Transverse colon (tissue), 4 donors: ENCODE measurements around the gene SYNCRIP. TPM values are rescaled to one million over a fixed set of nuclear protein-coding genes. Genes with fewer than 3 reads are reported as not detected.

Experiments
- DNase-seq: peaks from one replicate; pipeline ENCODE4 v3.0.0-alpha.2; 2019
- H3K27ac ChIP-seq, 4 donors: fragments of 200-600 bp; sonication (generic); 2 replicates each; pipeline ENCODE4 v1.5.1; 2016 to 2018; ENCODE audit warnings: inconsistent platforms in 4 of 4
- H3K27me3 ChIP-seq: fragments of 200-600 bp; sonication (generic); 2 replicates; pipeline ENCODE4 v1.5.1; 2017; ENCODE audit warnings: inconsistent platforms
- H3K36me3 ChIP-seq, 4 donors: fragments of 200-600 bp; sonication (generic); 2 replicates each; pipeline ENCODE4 v1.5.1; 2017 to 2019; ENCODE audit warnings: inconsistent platforms in 4 of 4
- H3K4me1 ChIP-seq, 4 donors: fragments of 200-600 bp; sonication (generic); 2 replicates each; pipeline ENCODE4 v1.5.1; 2017 to 2020; ENCODE audit warnings: inconsistent platforms in 4 of 4
- H3K4me3 ChIP-seq, 4 donors: fragments of 200-600 bp; sonication (generic); 1 replicate in 1 of 4; 2 replicates in 3 of 4; pipeline versions ENCODE4 v1.5.1 to v1.6.1; 2017 to 2019; ENCODE audit warnings: inconsistent platforms in 4 of 4
- H3K9me3 ChIP-seq, 2 donors: fragments of 200-600 bp; sonication (generic); 2 replicates each; pipeline ENCODE4 v1.5.1; 2017 to 2019; ENCODE audit warnings: inconsistent platforms in 2 of 2
- CTCF ChIP-seq, 5 experiments: fragments of 200-600 bp in 3 of 5; fragments of 450-650 bp in 2 of 5; sonication (generic) in 3 of 5; IDR thresholded peaks; 1 replicate in 2 of 5; 2 replicates in 3 of 5; pipeline ENCODE4 v1.5.1; 2016 to 2017; ENCODE audit warnings: antibody characterized with exemption in 5 of 5, inconsistent platforms in 3 of 5, mild to moderate bottlenecking in 2 of 5, moderate library complexity in 1 of 5
- EP300 ChIP-seq: sonication (generic); formaldehyde crosslinking; IDR thresholded peaks from one replicate; pipeline ENCODE4 v1.6.1; 2017; ENCODE audit warnings: antibody characterized with exemption, low read depth
- POLR2A ChIP-seq: fragments of 450-650 bp; IDR thresholded peaks from one replicate; pipeline ENCODE4 v1.6.1; 2016; ENCODE audit warnings: antibody characterized with exemption, mild to moderate bottlenecking, moderate library complexity
- POLR2AphosphoS5 ChIP-seq, 3 donors: sonication (generic); formaldehyde crosslinking; IDR thresholded peaks; one replicate each; pipeline ENCODE4 v1.6.1; 2016; ENCODE audit warnings: antibody characterized with exemption in 3 of 3
- WGBS, 2 donors: methylation state at CpG; one replicate each; pipeline ENCODE4 v1.1.5; 2018; ENCODE audit warnings: low coverage in 1 of 2; 5-methylcytosine and 5-hydroxymethylcytosine counted together
- in situ Hi-C, 4 donors: fragments of 200-750 bp; cut with MboI; loops; one replicate each; pipeline versions ENCODE4 v1.15.0 to v1.15.1; 2017; ENCODE audit warnings: low sequenced_read_pairs in 3 of 4, low pct_ligation_motif_present in 1 of 4, low pct_unique_long_range_greater_than_20kb in 1 of 4
- intact Hi-C: fragments of 100-400 bp; cut with DNase I; formaldehyde crosslinking; loops from one replicate; pipeline ENCODE4 v1.15.1; 2023; ENCODE audit warnings: low total_unique reads
- total RNA-seq, 4 donors: library from RNA; depleted of rRNA; stranded (reverse); fragments of >200 nt; gene quantifications; one replicate each; pipeline ENCODE4 v1.1.0, GENCODE V29; 2016

SYNCRIP gene
- total RNA-seq, 4 donors from 2014 or later: 27.7 to 84.8 (median 41.9) TPM

- Histone ChIP-seq H3K27ac (no peak overlapping the region), H3K36me3 (no peaks in the 10 kb centered on the region), H3K27me3 (no peaks in the 10 kb centered on the region), H3K4me3 (no peak overlapping the region), H3K9me3 (peaks cover 0 to 5% of the 10 kb centered on the region in 2 donors), H3K4me1 (peaks cover 0 to 30% (median 12%) of the 10 kb centered on the region in 4 donors)
- intact Hi-C loops: no loop called here
- no peak for DNase-seq
- in situ Hi-C loops: no loop called here
- no peak for TF ChIP-seq EP300
- no peak for TF ChIP-seq POLR2A
- no peak for TF ChIP-seq POLR2AphosphoS5 (IDR thresholded peaks at IDR 0.05)
- TF ChIP-seq CTCF (IDR thresholded peaks at IDR 0.05): no peak
These were observed 61.1 kb downstream of the SYNCRIP start for GRCh38 chr6:85581572-85581971.

- TF ChIP-seq CTCF (IDR thresholded peaks at IDR 0.05) (no peak), POLR2A (no peak), POLR2AphosphoS5 (IDR thresholded peaks at IDR 0.05) (no peak), EP300 (no peak)
- DNase-seq: no peak
- intact Hi-C loops: no loop called here
- no peaks in the 10 kb centered on the region for H3K36me3 ChIP-seq
- H3K27me3 ChIP-seq: no peaks in the 10 kb centered on the region
- in situ Hi-C loops: no loop called here
- H3K27ac ChIP-seq: no peak overlapping the region
- H3K4me1 ChIP-seq: peaks cover 0 to 35% (median 15%) of the 10 kb centered on the region in 4 donors
- H3K4me3 ChIP-seq: no peak overlapping the region
- peaks cover 0 to 5% of the 10 kb centered on the region in 2 donors for H3K9me3 ChIP-seq
- 81% methylated on average over 1 of the region's 1 CpG; no CpG with 5 or more reads in 1 of the 2 donors for WGBS, 2 donors
These were observed 61.8 kb downstream of the SYNCRIP start for GRCh38 chr6:85580878-85581267.

GRCh38 chr6:85580118-85580877 lies 62.4 kb downstream of the SYNCRIP start:
- WGBS, 2 donors: 57 to 80% methylated on average over 1 to 5 of the region's 5 CpGs
- DNase-seq: no peak
- H3K9me3 ChIP-seq: peaks cover 0 to 5% of the 10 kb centered on the region in 2 donors
- in situ Hi-C loops (no loop called here), intact Hi-C loops (no loop called here)
- no peak overlapping the region for H3K4me3 ChIP-seq
- H3K27me3 ChIP-seq: no peaks in the 10 kb centered on the region
- H3K36me3 ChIP-seq: no peaks in the 10 kb centered on the region
- no peak overlapping the region for H3K27ac ChIP-seq
- H3K4me1 ChIP-seq: peaks cover 0 to 39% (median 17%) of the 10 kb centered on the region in 4 donors
- no peak for TF ChIP-seq POLR2AphosphoS5 (IDR thresholded peaks at IDR 0.05)

GRCh38 chr6:85579581-85579980 lies 63.1 kb downstream of the SYNCRIP start:
- H3K4me1 ChIP-seq: peaks cover 0 to 42% (median 20%) of the 10 kb centered on the region in 4 donors
- H3K9me3 ChIP-seq: peaks cover 0 to 5% of the 10 kb centered on the region in 2 donors
- in situ Hi-C loops: no loop called here
- WGBS, 2 donors: 80 to 83% methylated on average over 1 to 4 of the region's 4 CpGs
- no peaks in the 10 kb centered on the region for H3K27me3 ChIP-seq
- no peaks in the 10 kb centered on the region for H3K36me3 ChIP-seq
- H3K4me3 ChIP-seq: no peak overlapping the region
- no peak overlapping the region for H3K27ac ChIP-seq
- TF ChIP-seq EP300 (no peak), POLR2AphosphoS5 (IDR thresholded peaks at IDR 0.05) (no peak), POLR2A (no peak), CTCF (IDR thresholded peaks at IDR 0.05) (no peak)
- intact Hi-C loops: no loop called here
- DNase-seq: no peak
